Measurements from ENCODE around the gene GDI1.

DNA sequence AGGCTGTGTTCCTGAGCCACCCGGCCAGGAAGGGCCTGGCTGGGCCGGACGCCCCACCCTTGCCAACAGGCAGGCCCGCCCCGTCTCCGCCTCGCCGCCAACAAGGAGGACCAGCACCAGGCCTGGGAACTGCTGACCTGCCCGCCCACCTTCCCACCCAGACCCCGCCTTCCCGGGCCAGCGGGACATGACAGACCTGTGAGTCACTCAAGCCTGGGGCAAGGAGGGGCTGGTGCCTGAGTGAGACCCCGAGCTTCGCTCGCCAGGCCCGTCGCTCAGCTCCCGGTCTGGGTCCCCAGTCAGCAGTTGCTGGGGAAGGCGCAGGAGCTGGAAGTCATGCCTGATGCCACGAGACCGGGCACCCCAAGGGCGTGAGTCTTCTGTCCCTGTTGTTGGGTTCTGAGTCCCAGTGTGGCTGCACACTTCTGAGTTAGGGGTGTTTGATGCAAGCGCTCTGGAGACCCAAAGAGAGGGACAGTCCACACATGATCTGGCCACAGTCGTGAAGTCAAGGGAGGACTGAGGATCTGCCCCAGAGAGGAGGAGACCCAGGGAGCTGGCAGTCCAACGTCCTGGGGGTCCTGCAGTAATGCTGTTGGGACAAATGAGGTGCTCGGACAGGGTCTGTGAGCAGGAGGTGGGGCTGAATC is 27.6 kb upstream of the GDI1 start, which contains the start of gene DNASE1L1:
- TF ChIP-seq POLR2A (IDR thresholded peaks at IDR 0.05) (no peak), CTCF (IDR thresholded peaks at IDR 0.05) (no peak)
